Spleen (tissue), 11 donors: Measurements from ENCODE around the gene TSFM. TPM values are rescaled to one million over a fixed set of nuclear protein-coding genes. Genes with fewer than 3 reads are reported as not detected.
A peak's percentile ranks its signal among the peaks of the same experiment; 100 is the strongest.

ENCODE experiments used
- DNase-seq: peaks from one replicate; pipeline ENCODE4 v3.0.0-alpha.2; 2020
- H3K27ac ChIP-seq, 8 donors: fragments of 200-600 bp; sonication (generic) in 7 of 8; 1 replicate in 4 of 8; 2 replicates in 4 of 8; pipeline versions ENCODE4 v1.5.0 to v1.8.0; 2016 to 2021; ENCODE audit warnings: inconsistent platforms in 4 of 8, mild to moderate bottlenecking in 4 of 8, moderate library complexity in 1 of 8
- H3K27me3 ChIP-seq, 7 donors: fragments of 200-600 bp; sonication (generic) in 6 of 7; replicated peaks in 1 of 7; 1 replicate in 4 of 7; 2 replicates in 3 of 7; pipeline versions ENCODE4 v1.5.0 to v1.8.0; 2016 to 2021; ENCODE audit warnings: inconsistent platforms in 3 of 7, mild to moderate bottlenecking in 1 of 7
- H3K36me3 ChIP-seq, 6 donors: fragments of 200-600 bp; sonication (generic) in 5 of 6; 1 replicate in 4 of 6; 2 replicates in 2 of 6; pipeline versions ENCODE4 v1.5.0 to v1.8.0; 2016 to 2021; ENCODE audit warnings: inconsistent platforms in 2 of 6
- H3K4me1 ChIP-seq, 6 donors: fragments of 200-600 bp; sonication (generic) in 5 of 6; 1 replicate in 3 of 6; 2 replicates in 3 of 6; pipeline versions ENCODE4 v1.5.0 to v1.8.0; 2016 to 2021; ENCODE audit warnings: inconsistent platforms in 3 of 6
- H3K4me3 ChIP-seq, 8 donors: fragments of 200-600 bp; sonication (generic) in 7 of 8; 1 replicate in 4 of 8; 2 replicates in 4 of 8; pipeline versions ENCODE4 v1.5.0 to v1.8.0; 2016 to 2021; ENCODE audit warnings: inconsistent platforms in 4 of 8, mild to moderate bottlenecking in 4 of 8, moderate library complexity in 2 of 8
- H3K9me3 ChIP-seq, 8 donors: fragments of 200-600 bp; sonication (generic) in 7 of 8; 1 replicate in 4 of 8; 2 replicates in 4 of 8; pipeline versions ENCODE4 v1.5.0 to v1.8.0; 2016 to 2021; ENCODE audit warnings: inconsistent platforms in 4 of 8
- POLR2A ChIP-seq, 3 donors: fragments of 450-650 bp; IDR thresholded peaks; one replicate each; pipeline ENCODE4 v1.5.1; 2017; ENCODE audit warnings: antibody characterized with exemption in 3 of 3, mild to moderate bottlenecking in 1 of 3
- POLR2AphosphoS5 ChIP-seq, 3 donors: sonication (generic); formaldehyde crosslinking; IDR thresholded peaks; one replicate each; pipeline ENCODE4 v1.5.1; 2017; ENCODE audit warnings: antibody characterized with exemption in 3 of 3
- WGBS, 5 donors: extraction: QIAGEN DNeasy Blood & Tissue Kit in 3 of 5; methylation state at CpG; one replicate each; pipeline versions ENCODE4 v1.1.5 to v1.1.7; 2013 to 2018; 5-methylcytosine and 5-hydroxymethylcytosine counted together
- intact Hi-C: fragments of 100-400 bp; cut with DNase I; formaldehyde crosslinking; loops from one replicate; pipeline ENCODE4 v1.15.0; 2023; ENCODE audit warnings: low total_unique reads
- polyA plus RNA-seq, 3 donors: library from polyadenylated mRNA; stranded (reverse); fragments of 200-250 nt; gene quantifications; one replicate each; pipeline ENCODE4 v1.2.1, GENCODE V29; 2013
- total RNA-seq, 7 donors: library from RNA; depleted of rRNA in 3 of 7; stranded (reverse); fragments of >200 nt in 3 of 7; fragmentation: NEBNext Ultra II Directional in 4 of 7; extraction: Animal tissue kit (Norgen Biotek cat#: 25700) in 4 of 7; gene quantifications; one replicate each; pipeline versions ENCODE4 v1.1.0 to v1.2.1, GENCODE V29; 2016 to 2021
- TF ChIP-seq, protein P1 (sequence below), 11 experiments: fragments of 200-600 bp in 7 of 11; fragments of 450-650 bp in 4 of 11; sonication (generic) in 4 of 11; IDR thresholded peaks in 8 of 11; conservative IDR thresholded peaks in 3 of 11; 1 replicate in 7 of 11; 2 replicates in 4 of 11; pipeline versions ENCODE4 v1.4.0 to v1.8.0; 2016 to 2021; ENCODE audit warnings: antibody characterized with exemption in 11 of 11, inconsistent platforms in 4 of 11, mild to moderate bottlenecking in 1 of 11
- donor health status: healthy with polysubstance abuse.
- donor health status: DM: no; HTN: no; CAD: no; lungs with moderate emphysema.
- donor health status: DM: no; HTN: no; CAD: no.
- donor health status: Bipolar disorder and iron deficiency.
- donor health status: healthy.
- donor health status: DM: no; HTN: no; CAD: no.
- donor health status: DM: yes; HTN: yes; CAD: no.

Gene TSFM
- total and polyA plus RNA-seq, 10 donors: 13.2 to 38.2 (median 18.1) TPM

DNA sequence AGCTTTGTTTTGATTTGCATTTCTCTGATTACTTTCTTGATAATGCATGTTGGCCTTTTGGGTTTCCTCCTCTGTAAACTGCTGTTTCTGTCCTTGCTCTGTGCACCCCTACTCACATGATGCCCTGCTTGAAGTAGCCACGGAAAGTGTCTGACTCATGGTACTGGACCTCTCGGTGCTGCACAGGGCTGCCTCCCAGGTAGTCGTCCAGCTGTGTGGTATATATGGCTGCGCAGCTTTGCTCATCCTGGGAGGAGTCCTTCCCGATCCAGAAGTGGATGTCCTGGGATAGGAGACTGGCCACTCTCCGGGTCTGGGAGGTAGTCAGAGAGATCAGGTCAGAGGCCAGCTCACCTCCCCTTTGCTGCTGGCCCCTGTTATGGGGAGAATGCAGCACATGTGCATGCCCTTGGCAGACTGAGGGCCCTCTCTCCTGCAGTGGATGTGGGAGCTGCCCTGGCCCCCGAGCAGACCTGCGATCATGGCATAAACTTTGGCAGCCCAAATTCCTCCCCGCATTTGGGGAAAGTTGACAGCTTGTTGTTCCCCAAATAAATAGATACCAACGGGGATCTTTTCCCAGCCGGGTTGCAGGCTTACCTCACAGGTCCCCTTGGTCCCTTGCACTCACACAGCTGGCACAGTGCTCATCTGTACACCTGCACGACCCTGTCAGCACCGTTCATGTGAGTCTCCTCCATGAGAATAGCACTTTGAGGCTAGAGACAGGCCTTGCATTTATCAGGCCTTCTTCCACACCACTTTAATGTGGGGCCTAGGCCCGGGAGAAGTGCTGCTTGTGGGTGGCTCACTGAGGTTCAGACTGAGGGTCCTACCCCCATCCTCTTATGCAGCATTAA lies 30.8 kb downstream of the TSFM start:
- Histone ChIP-seq H3K9me3 (no peaks in the 10 kb centered on the region), H3K4me3 (no peak overlapping the region), H3K4me1 (peaks cover 0 to 39% (median 14%) of the 10 kb centered on the region in 6 donors), H3K36me3 (peaks cover 0 to 50% (median 23%) of the 10 kb centered on the region in 6 donors), H3K27ac (no peak overlapping the region), H3K27me3 (no peaks in the 10 kb centered on the region)
- intact Hi-C loops: no loop called here
- peak; percentile 39 for DNase-seq
- WGBS, 5 donors: 82 to 94% (median 88%) methylated on average over 14 of the region's 14 CpGs
- TF ChIP-seq, protein P1, sequence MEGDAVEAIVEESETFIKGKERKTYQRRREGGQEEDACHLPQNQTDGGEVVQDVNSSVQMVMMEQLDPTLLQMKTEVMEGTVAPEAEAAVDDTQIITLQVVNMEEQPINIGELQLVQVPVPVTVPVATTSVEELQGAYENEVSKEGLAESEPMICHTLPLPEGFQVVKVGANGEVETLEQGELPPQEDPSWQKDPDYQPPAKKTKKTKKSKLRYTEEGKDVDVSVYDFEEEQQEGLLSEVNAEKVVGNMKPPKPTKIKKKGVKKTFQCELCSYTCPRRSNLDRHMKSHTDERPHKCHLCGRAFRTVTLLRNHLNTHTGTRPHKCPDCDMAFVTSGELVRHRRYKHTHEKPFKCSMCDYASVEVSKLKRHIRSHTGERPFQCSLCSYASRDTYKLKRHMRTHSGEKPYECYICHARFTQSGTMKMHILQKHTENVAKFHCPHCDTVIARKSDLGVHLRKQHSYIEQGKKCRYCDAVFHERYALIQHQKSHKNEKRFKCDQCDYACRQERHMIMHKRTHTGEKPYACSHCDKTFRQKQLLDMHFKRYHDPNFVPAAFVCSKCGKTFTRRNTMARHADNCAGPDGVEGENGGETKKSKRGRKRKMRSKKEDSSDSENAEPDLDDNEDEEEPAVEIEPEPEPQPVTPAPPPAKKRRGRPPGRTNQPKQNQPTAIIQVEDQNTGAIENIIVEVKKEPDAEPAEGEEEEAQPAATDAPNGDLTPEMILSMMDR (IDR thresholded peaks at IDR 0.05 in 8 of 11, conservative IDR thresholded peaks at IDR 0.05 in 3 of 11): no peak
- TF ChIP-seq POLR2A (IDR thresholded peaks at IDR 0.05) (no peak), POLR2AphosphoS5 (IDR thresholded peaks at IDR 0.05) (no peak)

DNA sequence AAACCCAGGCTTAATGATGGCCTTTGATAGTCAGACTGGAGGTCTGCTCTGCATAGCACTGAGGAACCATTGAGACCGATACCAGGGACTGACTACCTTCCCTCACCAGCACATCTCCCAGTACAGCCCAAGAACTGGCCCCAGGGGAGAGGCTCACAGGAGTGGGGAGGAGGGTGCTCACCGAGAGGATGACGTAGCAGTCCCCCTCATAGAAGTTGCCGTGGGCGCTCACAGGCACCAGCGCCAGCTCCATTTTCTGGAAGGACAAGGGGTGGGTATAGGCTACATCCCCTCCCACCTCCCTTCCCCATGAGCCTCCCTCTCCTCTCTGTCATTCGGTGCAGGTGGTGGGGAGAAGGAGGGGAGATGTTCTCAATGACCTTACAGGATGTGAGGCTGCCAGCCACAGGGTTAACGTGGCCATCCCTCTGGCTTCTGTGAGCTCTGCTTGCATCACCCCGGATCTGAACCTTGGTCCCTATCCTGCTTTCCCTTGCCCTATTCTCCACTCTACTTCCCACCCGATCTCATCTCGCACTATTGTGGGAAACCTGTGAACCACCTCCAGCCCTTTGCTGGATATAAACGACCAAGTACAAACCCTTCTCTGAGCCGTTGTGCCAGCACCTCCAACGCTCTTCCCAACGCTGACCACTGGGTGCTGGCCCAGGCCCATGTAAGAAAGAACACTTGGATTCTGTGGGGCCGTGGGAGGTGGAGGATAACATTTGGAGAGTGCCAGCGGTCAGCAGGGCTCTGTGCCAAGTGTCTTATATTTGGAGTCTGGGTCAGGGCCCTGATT lies 31.6 kb downstream of the TSFM start:
- peaks cover 0 to 50% (median 19%) of the 10 kb centered on the region in 6 donors for H3K36me3 ChIP-seq
- WGBS, 5 donors: 69 to 87% (median 77%) methylated on average over 14 to 17 of the region's 17 CpGs
- intact Hi-C loops: no loop called here
- H3K9me3 ChIP-seq: no peaks in the 10 kb centered on the region
- peaks cover 0 to 39% (median 15%) of the 10 kb centered on the region in 6 donors for H3K4me1 ChIP-seq
- peak overlapping the region in 1 of 8 donors; percentile 3 for H3K27ac ChIP-seq
- H3K27me3 ChIP-seq: no peaks in the 10 kb centered on the region
- DNase-seq: peak; percentile 48
- TF ChIP-seq POLR2A (IDR thresholded peaks at IDR 0.05) (no peak), POLR2AphosphoS5 (IDR thresholded peaks at IDR 0.05) (peak in 2 of 3 donors; percentile 23 to 47)
- TF ChIP-seq, protein P1 (IDR thresholded peaks at IDR 0.05 in 8 of 11, conservative IDR thresholded peaks at IDR 0.05 in 3 of 11): no peak
- no peak overlapping the region for H3K4me3 ChIP-seq

DNA sequence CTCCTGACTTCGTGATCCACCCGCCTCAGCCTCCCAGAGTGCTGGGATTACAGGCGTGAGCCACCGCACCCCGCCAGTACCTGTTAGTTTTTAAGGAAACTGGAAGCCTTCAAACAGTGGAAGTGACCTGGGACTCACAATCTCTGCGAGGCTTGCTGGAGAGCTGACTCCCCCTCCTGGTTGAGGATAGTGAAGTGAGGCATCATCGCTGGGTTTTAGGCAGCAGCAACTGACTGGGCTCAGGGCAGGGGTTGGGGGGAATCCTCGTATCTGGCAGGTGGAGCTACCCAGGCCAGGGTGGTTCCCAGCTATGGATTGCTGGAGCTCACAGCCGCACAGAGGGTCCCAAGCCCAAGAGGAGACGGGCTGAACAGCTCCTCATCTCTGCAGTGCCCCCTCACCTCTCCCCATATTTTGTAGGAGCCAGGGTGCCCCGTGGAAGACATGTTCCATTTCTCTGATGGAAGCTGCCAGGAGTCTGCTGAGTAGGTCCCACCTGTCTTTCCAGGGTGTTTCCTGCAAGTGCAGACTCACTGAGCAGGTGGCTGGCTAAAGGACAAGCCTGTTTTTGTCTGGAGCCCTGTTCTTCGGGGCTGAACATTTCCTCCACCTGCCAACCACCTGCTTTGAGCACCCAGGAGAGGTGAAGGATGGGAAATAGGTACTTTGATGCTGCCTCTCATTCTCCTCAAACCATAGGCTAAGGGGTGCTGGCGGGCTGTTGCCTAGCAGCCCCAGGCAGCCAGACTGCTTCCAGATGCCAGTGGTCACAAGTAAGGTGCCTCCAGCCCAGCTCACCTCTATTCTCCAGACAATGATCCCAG lies 32.8 kb downstream of the TSFM start:
- peak; percentile 56 for DNase-seq

More for the DNA sequence above, 32.8 kb downstream of the TSFM start:
- Histone ChIP-seq H3K9me3 (no peaks in the 10 kb centered on the region), H3K4me1 (peaks cover 0 to 39% (median 15%) of the 10 kb centered on the region in 6 donors), H3K27ac (peak overlapping the region in 2 of 8 donors; percentile 5 to 18), H3K36me3 (peaks cover 0 to 50% (median 20%) of the 10 kb centered on the region in 6 donors), H3K4me3 (no peak overlapping the region), H3K27me3 (no peaks in the 10 kb centered on the region)
- TF ChIP-seq POLR2AphosphoS5 (IDR thresholded peaks at IDR 0.05) (peak in 1 of 3 donors; percentile 37), POLR2A (IDR thresholded peaks at IDR 0.05) (no peak)
- TF ChIP-seq, protein P1 (IDR thresholded peaks at IDR 0.05 in 8 of 11, conservative IDR thresholded peaks at IDR 0.05 in 3 of 11): no peak
- intact Hi-C loops: no loop called here
- WGBS, 5 donors: 78 to 87% (median 86%) methylated on average over 10 to 13 of the region's 13 CpGs
